NCI-H2081 treated with DMSO at 0.1 percent for 48 hours (cell line): ENCODE measurements around the gene C3orf52.

Experiments used
- DNase-seq: peaks from one replicate; lab custom pipeline; 2025; lab: John Stamatoyannopoulos, UW

Gene C3orf52

DNA sequence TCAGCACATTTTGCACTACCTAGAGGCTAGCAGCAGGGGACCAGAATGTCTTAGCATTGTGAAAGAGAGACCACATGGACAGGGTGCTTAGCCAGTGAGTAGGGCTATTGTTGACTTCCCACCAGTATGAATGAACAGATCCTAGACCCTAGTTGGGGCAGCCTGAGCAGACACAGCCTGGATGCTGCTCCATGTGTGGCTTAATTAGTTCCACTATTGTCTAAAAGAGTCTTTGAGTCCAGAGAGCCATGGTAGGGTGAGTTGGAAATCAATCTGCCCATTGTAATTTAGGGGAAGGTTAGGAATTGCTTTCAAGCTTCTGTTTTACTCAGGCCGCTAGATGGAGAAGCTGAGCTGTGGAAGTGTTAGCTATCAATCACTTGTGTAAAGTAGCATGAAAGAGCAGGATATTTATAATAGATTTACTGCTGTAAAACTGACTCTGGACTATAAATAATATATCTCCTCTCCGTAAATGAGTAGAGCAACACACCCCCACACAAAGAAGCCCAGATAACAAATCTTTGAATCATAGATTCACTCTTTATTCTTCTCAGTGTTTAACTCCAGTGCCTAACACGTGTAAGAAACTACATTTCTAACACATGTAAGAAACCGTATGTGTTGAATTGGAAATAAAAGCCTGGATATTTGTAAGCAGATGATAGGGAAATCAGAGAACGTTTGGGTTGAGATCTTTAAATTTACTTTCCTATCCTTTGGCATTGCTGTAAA, 50.9 kb downstream of the C3orf52 start:
- peak; percentile 44 for DNase-seq

DNA sequence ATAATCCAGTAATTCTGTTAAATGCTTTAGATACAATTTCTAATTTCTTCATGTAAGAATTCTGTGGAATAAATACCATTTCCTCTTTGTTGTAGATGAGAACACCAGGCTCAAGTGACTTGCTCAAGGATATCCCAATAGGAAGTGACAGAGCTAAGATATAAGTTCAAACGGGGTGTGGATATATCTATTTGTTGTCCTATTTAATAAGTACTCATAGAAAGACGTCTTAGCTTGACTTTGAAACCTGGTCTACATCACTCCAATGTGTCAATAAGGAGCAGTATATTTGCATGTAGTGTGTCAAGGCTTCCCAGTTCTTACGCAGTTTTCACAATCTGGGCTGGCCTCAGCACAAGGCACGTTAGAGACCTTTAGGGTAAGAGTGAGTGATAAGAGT, 51.6 kb downstream of the C3orf52 start:
- DNase-seq = no peak

DNA sequence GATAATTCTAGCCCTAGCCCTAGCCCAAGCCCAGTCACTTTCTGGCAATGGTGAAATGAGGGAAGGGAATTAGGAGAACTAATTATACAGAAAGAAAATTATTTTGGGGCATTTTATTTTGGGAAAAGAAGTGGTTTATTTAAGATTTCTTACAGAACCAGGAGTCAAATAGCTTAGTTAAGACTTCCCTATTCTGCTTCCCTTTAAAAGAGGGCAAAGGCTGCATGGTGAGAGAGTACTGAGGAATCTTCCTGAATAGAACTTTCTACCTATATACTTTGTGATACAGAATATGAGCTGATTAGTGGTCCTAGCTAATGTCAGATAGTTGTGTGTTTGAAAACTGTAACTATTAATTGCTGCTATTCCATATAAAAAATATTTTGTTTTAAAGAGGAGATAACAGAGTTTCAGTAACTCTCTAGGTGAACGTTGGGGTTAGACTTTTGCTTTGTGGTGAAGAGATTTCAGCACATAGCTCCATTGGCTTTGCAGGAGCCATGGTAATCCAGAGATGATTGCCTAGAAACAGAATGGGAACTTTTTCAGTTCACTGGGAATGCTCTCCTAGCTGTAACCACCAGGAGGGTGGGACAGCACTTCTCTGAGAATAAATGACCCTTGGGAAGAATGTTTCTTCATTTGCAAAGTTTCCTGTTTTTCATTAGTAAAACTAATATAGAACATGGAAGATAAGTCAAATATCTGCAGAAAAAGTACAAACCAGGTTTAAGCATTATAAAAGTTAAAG, 52.2 kb downstream of the C3orf52 start:
- DNase-seq = no peak

DNA sequence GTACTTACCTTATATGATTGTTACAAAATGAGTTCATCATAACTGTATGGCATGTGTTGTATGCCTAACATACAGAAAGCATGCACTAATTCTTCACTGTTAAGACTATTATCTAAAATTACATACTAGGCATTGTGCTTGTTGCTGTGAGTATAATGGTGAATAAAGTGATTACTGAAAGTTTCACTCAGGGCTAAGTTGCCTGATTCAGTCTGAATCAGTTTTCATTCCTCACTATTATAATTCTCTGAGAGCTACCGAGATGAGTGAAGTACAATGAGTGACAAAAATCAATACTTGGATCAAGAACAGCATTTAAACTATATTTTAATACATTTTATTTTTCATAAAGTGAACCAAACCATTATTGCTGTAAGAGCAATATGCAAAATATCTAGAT, 54.4 kb downstream of the C3orf52 start:
- DNase-seq = no peak

DNA sequence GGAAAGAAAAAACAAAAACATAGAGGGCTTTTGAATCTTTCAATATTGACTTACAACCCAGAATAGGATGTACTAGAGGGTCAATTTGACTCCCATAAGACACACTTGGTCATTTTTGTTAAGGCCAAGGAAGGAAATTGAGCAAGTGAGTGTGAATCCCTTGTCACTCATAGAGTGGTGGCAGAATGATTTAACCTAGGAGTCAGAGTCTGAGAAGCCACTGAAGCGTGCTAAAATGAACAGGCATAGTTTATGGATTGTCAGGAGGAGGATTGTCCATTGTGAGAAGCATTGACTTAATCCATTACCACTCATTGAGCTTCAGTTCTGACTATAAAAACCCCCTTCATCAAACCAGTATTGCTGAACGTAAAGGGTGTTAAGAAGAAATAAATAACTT, 55.1 kb downstream of the C3orf52 start:
- no peak for DNase-seq

DNA sequence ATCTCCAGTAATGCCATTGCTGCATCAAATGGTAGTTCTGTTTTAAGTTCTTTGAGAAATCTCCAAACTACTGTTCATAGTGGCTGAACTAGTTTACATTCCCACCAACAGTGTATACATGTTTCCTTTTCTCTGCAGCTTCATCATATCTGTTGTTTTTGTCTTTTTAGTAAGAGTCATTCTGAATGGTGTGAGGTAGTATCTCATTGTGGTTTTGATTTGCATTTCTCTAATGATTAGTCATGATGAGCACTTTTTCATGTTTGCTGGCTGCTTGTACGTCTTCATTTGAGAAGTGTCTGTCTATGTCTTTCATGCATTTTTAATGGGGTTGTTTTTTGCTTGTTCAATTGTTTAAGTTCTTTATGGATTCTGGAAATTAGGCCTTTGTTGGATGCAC, 57.1 kb downstream of the C3orf52 start:
- no peak for DNase-seq

DNA sequence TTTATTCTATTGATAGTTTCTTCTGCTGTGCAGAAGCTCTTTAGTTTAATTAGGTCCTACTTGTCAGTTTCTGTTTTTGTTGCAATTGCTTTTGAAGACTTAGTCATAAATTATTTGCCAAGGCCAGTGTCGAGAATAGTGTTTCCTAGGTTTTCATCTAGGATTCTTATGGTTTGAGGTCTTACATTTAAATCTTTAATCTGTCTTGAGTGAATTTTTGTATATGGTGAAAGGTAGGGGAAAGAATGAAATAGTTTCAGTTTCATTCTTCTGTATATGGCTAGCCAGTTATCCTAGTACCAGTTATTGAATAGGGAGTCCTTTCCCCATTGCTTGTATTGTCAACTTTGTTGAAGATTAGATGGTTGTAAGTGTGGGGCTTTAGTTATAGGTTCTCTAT, 57.5 kb downstream of the C3orf52 start:
- no peak for DNase-seq

DNA sequence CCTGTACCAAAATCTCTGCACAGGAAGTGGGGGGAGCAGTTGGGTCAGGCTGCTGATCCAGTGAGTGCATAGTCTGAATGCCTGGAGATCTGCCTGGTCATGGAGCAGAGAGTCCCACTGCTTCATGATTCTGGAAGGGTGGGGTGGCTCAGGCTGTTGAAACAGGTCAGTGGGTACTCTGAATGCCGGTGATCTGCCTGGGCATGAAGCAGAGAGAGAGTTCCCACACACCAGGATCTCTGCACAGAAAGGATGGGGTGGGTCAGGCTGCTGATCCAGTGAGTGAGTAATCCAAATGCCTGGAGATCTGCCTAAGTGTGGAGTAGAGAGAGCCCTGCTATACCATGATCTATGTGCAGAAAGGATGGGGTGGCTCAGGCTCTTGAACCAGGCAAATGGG, 62.9 kb downstream of the C3orf52 start:
- no peak for DNase-seq

DNA sequence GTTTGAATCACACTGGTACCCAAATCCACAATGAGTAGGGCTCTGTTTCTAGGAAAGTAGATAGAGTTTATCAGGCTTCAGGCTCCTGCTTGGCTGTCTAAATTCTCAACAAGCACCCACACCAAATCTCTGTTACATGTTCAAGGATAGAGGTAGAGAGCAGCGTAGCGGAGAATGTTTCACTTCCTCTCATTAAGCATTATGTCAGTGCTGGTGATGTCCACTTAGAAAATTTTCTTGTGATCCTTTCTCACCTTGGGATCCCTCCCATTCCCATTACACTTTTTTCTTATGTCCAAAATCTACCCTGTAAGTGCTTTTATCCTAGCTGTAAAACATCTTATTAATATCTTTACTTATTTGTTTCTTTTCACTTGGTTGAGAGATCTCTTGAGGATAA, 81.6 kb downstream of the C3orf52 start:
- no peak for DNase-seq
